Ramos (cell line): Measurements from ENCODE around the gene ZMYND19.
"Not testable (repeated sequence)": the region's sequence is repeated elsewhere in the genome, so short reads cannot be mapped to it uniquely, and the experiment has no call there.

Source experiments
- in situ Hi-C: fragments of 300-500 bp; cut with MboI; formaldehyde crosslinking; loops from one replicate; pipeline ENCODE4 v1.14.3; 2022; ENCODE audit warnings: low sequenced_read_pairs; ENCODE audit not compliant: unreplicated experiment

The ZMYND19 gene

DNA sequence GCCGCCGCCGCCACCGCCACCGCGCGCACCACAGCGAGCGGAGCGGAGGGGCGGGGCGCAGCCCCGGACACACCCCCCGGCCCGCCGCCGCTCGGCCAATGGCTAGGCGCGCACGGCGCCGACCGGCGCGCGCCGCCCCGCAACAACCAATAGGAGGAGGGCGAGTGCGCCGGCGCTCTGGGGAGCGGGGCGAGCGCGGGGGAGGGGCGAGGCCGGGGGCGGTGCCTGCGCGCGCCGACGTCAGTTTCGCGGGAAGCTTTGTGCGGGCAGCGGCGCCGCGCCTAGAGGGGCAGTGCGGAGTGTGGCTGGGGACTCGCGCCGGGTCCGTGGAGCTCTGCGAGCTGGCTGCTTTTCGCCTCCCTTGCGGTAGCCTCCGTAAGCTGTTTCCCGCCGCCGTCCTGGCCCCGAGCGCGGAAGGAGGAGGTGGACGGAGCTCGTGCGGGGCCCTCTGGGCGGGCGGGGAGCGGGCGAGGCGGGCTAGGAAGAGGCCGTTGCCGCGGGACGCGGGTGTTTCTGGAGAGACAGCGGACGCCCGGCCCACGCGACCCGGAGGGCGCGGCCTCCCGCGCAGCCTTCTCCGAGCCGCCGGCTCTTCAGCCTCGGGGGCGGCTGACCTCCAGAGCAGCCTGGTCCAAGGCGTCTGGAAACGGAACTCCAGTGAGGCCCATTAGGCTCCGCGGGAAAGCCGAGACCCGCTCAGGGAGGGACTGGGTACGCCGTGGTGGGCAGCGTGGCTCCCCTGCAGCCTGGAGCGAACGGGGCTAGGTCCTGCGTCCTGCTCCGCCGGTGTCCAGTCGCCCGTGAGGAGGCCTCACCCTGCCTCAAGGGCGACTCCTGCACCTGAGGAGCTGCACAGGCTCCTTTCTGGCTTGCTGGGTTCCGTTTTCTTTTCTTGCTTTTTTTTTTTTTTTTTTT lies at the start of gene ZMYND19:
Gene ZMYND19 (minus strand): TSS at position 44 of the 915 bp plus-strand sequence. CDS start 249 bp downstream, outside the sequence.
- in situ Hi-C loops: no loop called here

DNA sequence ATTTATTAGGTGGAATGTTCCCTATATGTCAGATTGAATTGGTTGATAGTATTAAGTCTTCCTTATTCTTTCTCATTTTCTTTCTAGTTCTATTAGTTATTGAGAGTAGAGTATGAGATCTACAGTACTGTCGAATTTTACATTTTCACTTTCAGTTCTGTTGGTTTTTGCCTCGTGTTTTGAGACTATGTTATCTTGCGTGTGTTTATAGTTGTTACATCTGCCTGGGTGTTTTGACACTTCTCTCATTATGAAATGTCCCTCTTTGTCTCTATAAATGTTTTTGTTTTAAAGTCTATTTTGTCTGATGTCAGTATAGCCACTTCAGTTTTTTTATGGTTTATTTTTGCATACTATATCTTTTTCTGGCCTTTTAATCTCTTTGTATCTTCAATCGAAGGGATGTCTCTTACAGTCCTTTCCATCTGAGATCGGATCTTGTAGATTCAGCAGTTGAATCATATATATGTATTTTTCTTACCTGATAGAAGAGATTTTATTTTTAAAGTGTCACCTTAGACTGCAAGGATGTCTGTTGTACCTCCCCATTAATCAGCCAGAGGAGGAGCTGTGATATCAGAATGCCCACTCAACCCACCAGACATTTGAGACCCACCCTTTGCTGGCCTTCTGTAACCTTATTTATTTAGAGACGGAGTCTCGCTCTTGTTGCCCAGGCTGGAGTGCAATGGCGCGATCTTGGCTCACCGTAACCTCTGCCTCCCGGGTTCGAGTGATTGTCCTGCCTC lies 49.2 kb upstream of the ZMYND19 start:
- in situ Hi-C loops: no loop called here

- in situ Hi-C loops: no loop called here
Measured at GRCh38 chr9:137638680-137639079, 48.4 kb upstream of the ZMYND19 start.

GRCh38 chr9:137634016-137634415 lies 43.7 kb upstream of the ZMYND19 start:
- in situ Hi-C loops: no loop called here

DNA sequence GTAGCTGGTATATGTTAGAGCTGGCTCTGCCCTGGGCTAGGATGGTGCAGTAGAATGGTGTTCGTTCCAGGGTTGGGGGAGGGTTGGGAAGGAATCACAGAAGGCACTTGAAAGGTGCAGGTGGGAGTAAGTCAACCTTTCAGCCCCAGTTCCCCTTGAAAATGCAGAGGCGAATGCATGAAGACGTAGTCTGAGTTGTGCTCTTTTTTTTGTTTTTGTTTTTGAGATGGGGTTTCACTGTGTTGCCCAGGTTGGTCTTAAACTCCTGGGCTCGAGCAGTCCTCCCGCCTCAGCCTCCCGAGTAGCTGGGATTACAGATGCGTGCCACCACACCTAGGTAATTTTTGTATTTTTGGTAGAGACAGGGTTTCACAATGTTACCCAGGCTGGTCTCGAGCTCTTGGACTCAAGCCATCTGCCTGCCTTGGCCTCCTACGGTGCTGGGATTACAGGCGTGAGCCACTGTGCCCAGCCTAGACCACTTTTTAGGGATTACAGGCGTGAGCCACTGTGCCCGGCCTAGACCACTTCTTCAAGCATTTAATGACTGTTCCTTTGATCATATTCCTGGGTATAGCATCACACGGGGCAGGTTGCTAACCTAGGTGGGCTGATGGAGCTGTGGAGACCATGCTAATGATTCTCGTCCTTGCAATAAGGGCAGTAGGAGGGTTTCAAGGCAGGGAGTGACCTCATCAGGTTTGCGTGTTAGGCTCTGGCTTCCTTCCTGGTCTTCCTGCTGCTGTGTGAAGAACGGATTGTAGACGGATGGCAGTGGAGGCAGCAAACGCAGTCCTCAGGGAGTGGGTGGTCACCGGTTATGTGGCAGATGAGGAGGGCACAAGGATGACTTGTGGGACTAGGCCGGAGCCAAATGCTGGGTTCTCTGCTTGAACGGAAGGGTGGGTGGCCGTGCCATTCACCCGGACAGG lies 42.2 kb upstream of the ZMYND19 start:
- in situ Hi-C loops: no loop called here

GRCh38 chr9:137631345-137632229 lies 41.3 kb upstream of the ZMYND19 start:
- in situ Hi-C loops: no loop called here

DNA sequence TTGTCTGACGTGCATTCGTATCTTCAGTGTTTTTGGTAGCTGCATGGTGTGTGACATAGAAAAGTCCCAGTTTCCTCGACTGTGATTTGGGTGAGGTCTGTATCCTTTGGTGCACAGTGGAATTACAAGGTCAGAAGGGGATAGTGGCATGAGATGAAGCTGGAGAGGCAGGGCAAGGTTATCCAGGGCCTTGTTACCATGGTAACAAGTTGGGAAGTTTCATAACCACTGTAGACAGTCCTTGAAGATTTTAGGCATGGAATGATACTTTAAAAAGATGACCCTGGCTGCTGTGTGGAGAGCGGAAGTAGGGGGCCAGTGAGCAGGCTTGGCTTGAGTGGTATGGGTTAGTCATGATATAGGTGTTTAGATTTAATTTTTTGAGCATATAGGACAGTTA lies 40.4 kb upstream of the ZMYND19 start:
- in situ Hi-C loops: no loop called here

DNA sequence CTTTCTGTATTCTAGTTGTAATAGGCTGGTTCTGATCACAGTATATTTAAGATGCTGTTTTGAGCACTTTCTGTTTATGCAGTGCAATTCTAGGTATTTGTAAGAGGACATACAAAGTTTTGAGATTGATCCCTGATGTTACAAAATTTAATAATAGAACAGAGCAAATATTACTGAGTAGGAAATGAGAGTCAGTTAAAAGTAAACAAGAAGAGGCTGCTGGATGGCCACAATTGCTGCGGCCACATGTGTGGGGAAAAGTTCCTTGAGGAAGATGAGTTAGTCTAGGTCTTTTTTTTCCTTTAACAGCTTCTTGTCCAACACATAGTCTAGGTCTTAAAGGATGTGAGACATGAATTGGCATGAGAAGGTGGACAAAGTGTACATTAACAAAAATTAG lies 39.8 kb upstream of the ZMYND19 start:
- in situ Hi-C loops: no loop called here

- in situ Hi-C loops: not testable (repeated sequence)
Measured at GRCh38 chr9:137627406-137627805, 37.1 kb upstream of the ZMYND19 start.

DNA sequence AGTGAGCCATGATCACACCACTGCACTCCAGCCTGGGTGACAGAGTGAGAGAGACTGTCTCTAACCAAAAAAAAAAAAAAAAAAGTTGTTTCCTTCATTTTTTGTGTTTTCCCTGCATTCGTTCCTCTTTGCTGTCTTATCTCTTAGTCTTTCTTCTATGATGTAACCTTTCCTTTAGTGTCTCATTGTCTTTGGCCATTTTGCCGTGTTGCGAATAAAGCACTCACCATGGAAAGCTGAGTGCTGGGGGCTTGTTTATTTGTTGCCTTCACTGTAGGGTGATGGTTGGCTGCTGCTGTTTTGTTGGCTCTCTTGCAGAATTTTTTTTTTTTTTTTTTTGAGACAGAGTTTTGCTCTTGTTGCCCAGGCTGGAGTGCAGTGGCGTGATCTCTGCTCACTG lies 36.2 kb upstream of the ZMYND19 start:
- in situ Hi-C loops: no loop called here

- in situ Hi-C loops: not testable (repeated sequence)
Measured at GRCh38 chr9:137622211-137622610, 31.9 kb upstream of the ZMYND19 start.

GRCh38 chr9:137621131-137621757 lies 30.9 kb upstream of the ZMYND19 start:
- in situ Hi-C loops: no loop called here

GRCh38 chr9:137620581-137620980 lies 30.3 kb upstream of the ZMYND19 start:
- in situ Hi-C loops: no loop called here

DNA sequence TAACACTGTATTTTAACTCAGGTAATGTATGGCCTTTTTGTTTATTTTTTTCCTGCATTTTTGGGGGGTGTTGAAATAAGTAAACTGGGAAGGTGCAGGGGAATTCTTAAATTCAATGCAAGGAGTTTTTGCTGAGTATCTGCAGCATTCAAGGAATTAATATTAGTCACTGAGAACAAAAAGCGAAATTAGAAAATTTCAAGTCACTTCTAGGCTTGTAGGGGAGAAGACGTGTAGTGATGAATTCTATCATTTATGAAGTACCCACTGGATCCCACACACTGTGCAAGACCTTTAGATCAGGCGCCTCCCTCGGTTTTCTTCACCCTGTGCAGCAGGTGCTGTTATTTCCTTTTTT lies 29.7 kb upstream of the ZMYND19 start:
- in situ Hi-C loops: no loop called here

- in situ Hi-C loops: no loop called here
Measured at GRCh38 chr9:137619240-137620047, 29.1 kb upstream of the ZMYND19 start.

DNA sequence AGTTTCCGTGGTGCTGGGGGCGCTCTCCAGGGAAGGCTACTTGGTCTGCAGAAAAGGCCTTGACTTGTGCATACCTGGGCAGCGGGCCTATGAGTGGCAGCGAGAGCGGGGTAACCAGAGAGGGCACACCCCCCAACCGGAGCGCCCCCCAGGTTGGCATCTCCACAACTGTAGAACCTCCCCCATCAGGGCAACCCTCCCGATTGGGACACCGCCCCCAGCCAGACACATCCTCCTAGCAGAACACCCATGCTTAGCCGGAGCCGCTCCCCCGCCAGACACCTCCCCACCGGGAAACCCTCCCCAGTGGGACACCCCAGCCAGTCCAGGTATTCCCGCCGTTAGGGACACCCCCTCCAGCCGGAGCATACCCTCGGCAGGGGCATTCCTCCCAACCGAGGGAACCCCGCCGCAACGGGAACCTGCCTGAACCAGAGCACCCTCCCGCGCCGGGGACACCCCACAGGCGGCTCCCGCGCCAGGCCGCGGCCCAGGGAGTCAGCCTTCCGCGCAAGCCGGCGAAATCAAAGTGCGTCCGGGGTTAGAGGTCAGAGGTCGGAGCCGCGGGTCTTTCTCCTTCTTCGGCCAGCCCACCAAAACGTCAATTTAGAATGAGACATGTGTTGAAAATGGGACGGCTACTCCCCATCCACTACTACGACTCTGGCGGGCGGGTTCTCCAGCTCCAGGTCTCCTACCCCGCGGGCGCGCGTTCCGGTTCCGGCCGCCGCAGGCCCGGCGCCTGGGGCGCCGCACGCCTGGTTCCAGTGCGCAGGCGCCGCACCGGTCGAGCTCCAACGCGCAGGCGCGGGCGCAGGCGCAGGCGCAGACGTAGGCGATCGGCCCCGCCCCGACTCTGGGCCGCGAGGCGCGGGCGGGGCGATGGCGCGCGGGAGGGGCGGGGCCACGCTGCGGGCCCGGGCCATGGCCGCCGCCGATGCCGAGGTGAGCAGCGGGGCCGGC lies 28.1 kb upstream of the ZMYND19 start, which contains the start of gene EHMT1:
Gene EHMT1 (plus strand): TSS at position 901 of the 963 bp plus-strand sequence. CDS start 24 bp downstream, at position 925.
- in situ Hi-C loops: no loop called here

GRCh38 chr9:137615387-137615871 lies 25.1 kb upstream of the ZMYND19 start:
- in situ Hi-C loops: no loop called here
